ENCODE data around the gene FOXE1. TPM values are rescaled to one million over a fixed set of nuclear protein-coding genes. Genes with fewer than 3 reads are reported as not detected.

FOXE1 gene
- total and polyA plus RNA-seq, 12 donors, result 0.78 TPM; not detected in 11

GRCh38 chr9:97856857-97857605 is 4.0 kb downstream of the FOXE1 start:
- intact Hi-C loops (cut with DNase I), result no loop called here
- Histone ChIP-seq H3K9me3 (replicated peaks in 1 of 3) (no peaks in the 10 kb centered on the region), H3K4me1 (replicated peaks in 1 of 2) (peaks cover 0 to 15% of the 10 kb centered on the region in 2 donors), H3K36me3 (replicated peaks in 1 of 2) (no peaks in the 10 kb centered on the region), H3K27ac (no peak overlapping the region), H3K4me3 (no peak overlapping the region), H3K27me3 (peaks cover 79% of the 10 kb centered on the region)
- 5 to 16% (median 11%) methylated on average over 12 to 15 of the region's 15 CpGs for WGBS, 4 donors
- no peak for DNase-seq
- TF ChIP-seq POLR2A (IDR thresholded peaks at IDR 0.05), result no peak

DNA sequence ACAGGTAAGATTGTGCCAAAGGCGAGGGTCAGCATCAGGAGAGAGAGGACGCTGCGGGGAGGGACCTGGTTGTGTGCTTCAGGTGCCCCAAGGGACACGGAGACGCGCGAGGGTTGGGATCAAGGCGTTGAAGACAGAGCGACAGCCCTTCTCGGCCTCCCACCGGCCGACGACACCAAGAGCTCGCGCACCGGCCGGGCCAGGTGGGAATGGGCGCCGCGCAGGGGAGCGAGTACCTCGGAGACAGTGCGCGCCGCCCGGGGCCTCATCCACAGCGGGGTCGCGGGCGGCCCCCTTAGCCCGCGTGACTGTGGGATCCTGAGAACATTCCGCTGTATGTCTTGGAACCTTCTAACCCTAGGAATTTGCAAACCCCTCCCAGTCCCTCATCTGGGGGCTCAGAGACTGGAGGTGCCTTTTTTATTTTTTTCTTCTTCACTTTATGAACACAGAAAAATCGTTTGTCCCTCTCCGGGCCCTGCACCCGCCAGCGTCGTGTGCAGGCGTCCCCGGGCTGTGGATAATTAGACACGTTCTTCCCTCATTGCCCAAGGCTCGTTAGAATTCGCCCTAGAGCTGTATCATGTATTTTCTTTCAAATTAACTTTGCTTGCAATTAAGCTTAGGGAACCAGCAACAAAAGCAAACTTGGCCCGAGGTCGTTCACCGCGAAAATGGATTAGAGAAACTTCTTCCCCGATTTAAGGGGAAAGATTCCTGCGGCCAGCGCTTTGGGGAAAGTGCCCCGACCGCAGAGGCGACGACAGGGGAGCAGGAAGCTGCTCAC is 4.8 kb downstream of the FOXE1 start:
- Histone ChIP-seq H3K27me3 (peaks cover 71% of the 10 kb centered on the region), H3K9me3 (replicated peaks in 1 of 3) (no peaks in the 10 kb centered on the region), H3K27ac (no peak overlapping the region), H3K4me1 (replicated peaks in 1 of 2) (peaks cover 0 to 13% of the 10 kb centered on the region in 2 donors), H3K36me3 (replicated peaks in 1 of 2) (no peaks in the 10 kb centered on the region), H3K4me3 (no peak overlapping the region)
- WGBS, 4 donors, result 7 to 12% (median 9%) methylated on average over 35 to 54 of the region's 54 CpGs
- no peak for DNase-seq
- intact Hi-C loops (cut with DNase I), result no loop called here
- TF ChIP-seq, protein P1, sequence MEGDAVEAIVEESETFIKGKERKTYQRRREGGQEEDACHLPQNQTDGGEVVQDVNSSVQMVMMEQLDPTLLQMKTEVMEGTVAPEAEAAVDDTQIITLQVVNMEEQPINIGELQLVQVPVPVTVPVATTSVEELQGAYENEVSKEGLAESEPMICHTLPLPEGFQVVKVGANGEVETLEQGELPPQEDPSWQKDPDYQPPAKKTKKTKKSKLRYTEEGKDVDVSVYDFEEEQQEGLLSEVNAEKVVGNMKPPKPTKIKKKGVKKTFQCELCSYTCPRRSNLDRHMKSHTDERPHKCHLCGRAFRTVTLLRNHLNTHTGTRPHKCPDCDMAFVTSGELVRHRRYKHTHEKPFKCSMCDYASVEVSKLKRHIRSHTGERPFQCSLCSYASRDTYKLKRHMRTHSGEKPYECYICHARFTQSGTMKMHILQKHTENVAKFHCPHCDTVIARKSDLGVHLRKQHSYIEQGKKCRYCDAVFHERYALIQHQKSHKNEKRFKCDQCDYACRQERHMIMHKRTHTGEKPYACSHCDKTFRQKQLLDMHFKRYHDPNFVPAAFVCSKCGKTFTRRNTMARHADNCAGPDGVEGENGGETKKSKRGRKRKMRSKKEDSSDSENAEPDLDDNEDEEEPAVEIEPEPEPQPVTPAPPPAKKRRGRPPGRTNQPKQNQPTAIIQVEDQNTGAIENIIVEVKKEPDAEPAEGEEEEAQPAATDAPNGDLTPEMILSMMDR (IDR thresholded peaks at IDR 0.05), result no peak
- no peak for TF ChIP-seq POLR2A (IDR thresholded peaks at IDR 0.05)

DNA sequence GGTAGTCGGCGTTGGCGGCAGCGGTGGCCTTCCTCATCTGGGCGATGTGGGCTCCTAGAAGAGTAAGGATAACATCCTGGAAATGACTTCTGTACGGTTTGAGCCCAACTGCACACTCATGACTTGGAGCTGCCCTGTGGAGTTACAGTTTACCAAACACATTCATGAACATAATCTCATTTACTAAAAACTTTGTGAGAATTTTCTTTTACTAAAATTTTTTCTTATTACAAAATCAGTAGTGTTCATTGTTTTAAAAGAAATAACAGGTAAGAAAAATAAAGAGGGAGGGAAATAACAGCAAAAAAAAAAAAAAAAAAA is 5.3 kb downstream of the FOXE1 start:
- TF ChIP-seq, protein P1 (IDR thresholded peaks at IDR 0.05), result no peak
- TF ChIP-seq POLR2A (IDR thresholded peaks at IDR 0.05), result no peak
- Histone ChIP-seq H3K27me3 (peaks cover 65% of the 10 kb centered on the region), H3K4me3 (no peak overlapping the region), H3K27ac (no peak overlapping the region), H3K4me1 (replicated peaks in 1 of 2) (peaks cover 0 to 8% of the 10 kb centered on the region in 2 donors), H3K36me3 (replicated peaks in 1 of 2) (no peaks in the 10 kb centered on the region), H3K9me3 (replicated peaks in 1 of 3) (no peaks in the 10 kb centered on the region)
- intact Hi-C loops (cut with DNase I), result no loop called here
- DNase-seq, result no peak
- WGBS, 4 donors, result 22 to 26% (median 25%) methylated on average over 6 of the region's 6 CpGs

DNA sequence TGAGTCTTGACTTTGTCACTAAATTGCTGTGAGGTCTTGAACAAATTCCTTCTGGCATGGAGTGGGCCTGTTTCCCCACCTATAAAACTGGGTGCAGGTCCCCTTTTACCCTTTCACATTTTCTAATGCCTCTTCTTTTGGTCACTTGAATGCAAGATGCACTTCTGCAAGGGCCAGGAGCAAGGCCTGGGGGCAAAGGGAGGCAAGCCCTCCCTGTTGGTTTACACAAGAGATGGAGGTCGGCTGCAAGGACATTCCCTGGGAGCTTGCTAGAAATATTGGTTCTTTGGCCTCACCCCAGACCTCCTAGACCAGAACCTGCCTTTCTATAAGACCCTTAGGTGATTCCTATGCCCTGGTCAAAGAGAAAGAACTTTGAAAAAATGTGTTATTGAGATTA is 5.8 kb downstream of the FOXE1 start:
- Histone ChIP-seq H3K27me3 (peaks cover 61% of the 10 kb centered on the region), H3K36me3 (replicated peaks in 1 of 2) (no peaks in the 10 kb centered on the region)
- no peak for DNase-seq

More for the DNA sequence above, 5.8 kb downstream of the FOXE1 start:
- Histone ChIP-seq H3K4me1 (replicated peaks in 1 of 2) (peaks cover 0 to 3% of the 10 kb centered on the region in 2 donors), H3K9me3 (replicated peaks in 1 of 3) (no peaks in the 10 kb centered on the region), H3K4me3 (no peak overlapping the region), H3K27ac (no peak overlapping the region)
- WGBS, 4 donors, result 41 to 67% (median 57%) methylated on average over 1 of the region's 1 CpG
- intact Hi-C loops (cut with DNase I), result no loop called here
- no peak for TF ChIP-seq POLR2A (IDR thresholded peaks at IDR 0.05)
- TF ChIP-seq, protein P1 (IDR thresholded peaks at IDR 0.05), result no peak
